NCI-H446 (cell line): Measurements from ENCODE around the gene NPR3.

ENCODE experiments used
- DNase-seq, 2 experiments: peaks; one replicate each; lab custom pipeline; 2025; lab: John Stamatoyannopoulos, UW

Gene NPR3

GRCh38 chr5:32712481-32713360, 1.6 kb downstream of the NPR3 start:
- no peak for DNase-seq

DNA sequence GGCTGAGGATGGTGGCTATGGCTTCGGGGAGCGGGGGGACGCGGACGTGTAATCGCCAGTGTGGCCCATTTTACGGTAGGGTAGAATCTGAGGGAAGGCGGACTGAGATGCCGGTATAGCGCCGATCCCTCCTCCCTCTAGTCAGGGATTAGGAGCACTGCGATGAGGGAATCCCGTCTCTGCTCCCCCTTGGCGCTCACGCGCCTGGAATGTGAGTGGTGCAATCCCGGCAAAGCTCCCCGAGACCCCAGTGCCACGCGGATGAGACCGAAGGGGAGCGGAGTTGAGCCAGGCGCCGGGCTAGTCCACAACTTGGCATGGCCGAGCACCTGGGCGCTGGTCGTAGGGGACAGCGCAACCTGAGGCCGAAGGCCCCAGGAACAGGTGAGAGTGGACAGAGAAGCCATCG, 2.2 kb downstream of the NPR3 start:
- DNase-seq = no peak

DNA sequence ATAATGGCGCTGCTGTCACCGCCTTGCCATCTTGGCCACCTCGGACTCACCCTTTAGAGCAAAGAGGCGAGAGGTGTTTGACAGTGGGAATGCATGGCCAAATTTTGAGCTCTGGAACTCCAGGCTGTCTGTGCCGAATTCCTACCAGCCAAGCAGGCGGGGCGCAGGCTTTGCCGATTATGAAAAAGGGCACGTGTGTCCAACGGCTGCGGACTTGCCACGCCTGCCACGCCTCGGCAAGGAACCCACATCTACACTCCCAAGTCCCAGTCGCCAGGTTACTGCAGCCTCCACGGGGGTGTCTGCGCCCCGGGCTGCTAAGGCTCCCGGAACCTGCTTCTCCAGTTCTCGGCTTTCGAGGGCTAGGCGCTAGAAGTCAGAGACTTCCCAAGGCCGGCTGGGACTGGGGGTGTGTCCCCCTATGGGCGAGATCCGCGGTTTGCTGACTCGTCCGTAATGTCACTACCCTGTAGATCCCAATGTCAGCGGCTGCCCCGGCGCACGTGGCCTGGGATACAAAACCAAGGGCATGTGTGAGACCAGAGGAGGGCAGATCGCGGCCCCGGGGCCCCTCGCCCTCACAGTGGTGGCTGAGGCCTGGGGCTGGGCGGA, 2.8 kb downstream of the NPR3 start:
- DNase-seq = no peak

DNA sequence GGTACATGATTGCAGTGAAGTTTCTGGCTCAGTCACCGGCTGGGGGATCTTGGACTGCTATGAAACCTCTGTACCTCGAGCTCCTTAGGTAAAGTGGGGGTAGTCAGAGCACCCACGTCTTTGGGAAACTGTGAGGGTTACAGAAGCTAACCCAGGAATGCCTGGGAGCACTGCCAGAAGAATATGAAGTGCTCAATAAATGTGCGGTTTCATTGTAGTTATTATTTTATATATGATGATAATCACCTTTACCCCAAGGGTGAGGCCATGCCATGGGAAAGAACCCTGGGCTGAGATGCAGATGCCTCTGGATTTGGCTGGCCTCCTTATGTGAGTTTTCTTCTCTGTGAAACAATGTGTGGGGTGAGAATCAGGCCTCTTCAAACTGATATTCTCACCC, 3.7 kb downstream of the NPR3 start:
- no peak for DNase-seq

GRCh38 chr5:32720300-32720699, 9.2 kb downstream of the NPR3 start:
- no peak for DNase-seq

DNA sequence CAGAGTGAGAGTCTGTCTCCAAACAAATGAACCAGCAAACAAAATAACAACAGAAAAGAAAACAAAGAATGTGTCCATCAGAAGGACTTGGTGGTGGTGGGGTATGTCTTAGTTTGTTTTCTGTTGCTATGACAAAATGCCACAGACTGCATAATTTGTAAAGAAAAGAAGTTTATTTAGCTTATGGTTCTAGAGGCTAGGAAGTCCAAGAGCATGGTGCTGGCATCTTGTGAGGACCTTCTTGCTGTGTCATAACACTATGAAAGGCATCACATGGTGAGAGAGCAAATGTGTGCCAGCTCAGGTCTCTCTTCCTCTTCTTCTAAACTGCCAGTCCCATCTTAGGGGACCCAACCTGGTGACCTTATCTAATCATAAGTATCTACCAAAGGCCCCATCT, 10.5 kb downstream of the NPR3 start:
- DNase-seq = no peak

- no peak for DNase-seq
Measured at GRCh38 chr5:32722957-32723356, 11.8 kb downstream of the NPR3 start.

DNA sequence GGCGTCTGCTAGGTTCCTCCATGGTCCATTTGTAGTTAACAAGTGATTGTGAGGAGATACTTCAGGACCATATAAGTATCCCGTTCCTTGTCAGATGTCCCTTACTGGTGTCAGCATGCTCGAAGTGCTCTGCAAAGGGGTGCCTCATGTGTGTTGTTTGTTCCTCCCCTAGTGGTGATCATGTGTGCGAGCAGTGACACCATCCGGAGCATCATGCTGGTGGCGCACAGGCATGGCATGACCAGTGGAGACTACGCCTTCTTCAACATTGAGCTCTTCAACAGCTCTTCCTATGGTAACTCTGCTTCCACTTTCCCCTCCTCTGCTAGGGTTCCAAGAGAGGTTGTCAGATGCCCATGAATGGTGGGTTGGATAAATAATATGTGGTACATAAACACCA, 13.4 kb downstream of the NPR3 start:
- no peak for DNase-seq

GRCh38 chr5:32726086-32726557, 15.0 kb downstream of the NPR3 start:
- DNase-seq = no peak

GRCh38 chr5:32729651-32730050, 18.5 kb downstream of the NPR3 start:
- DNase-seq = no peak

DNA sequence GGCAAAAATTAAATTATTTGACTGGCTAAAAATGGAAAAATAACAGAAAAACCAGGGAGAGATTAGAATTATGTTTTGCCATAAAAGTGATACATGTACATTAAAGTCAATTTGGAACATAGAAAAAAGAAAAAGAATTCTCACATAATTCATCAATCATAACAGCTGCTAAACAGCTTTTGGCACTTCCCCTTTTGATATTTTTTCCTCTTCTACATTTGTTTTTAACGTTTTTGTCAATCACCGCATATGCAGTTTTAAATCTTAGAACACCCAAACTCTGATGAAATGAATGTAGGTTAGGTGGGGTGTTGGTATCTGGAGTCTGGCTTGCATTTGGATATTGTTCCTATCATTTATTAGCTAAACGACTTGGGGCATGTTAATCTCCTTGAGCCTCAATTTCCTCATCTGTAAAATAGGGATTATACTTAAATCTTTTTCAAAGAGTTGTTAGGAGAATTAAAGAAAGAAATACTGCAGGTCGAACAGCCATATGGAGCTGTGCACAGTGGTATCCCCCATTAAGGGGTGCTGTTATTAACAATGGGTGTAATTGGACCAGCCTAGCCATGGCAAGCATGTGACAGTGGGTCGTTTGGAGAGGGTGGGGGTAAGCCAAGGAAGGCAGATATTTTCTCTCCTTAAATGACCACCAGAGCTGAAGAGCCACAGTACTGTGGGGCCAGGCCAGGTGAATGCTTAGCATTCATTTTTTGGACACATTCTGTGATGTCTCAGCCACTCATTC, 22.6 kb downstream of the NPR3 start:
- no peak for DNase-seq

DNA sequence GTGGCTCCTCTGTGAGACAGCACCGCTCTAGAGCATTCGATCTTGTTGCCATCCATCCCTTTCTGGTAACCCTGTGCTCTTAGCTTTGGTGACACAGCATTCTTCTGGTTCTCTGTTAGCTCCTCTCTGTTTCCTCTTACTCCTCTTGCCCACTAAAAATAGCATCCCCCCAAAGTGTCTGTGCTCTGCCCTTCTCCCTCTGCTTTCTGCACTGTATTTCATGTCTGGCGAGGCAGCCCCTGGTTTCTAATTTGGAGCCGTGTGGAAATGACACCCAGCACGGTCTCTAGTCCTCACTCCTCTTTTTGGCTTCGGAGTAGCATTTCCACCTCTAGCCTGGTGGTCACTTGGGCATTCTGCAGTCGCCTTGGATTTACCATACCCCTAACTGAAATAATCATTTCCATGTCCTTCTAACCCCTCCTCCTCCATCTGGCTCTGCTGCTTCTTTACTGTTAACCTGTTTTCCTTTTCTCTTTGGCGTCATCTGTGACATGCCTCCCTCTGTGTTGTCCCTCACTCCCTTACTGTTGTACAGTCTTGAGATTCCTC, 23.8 kb downstream of the NPR3 start:
- no peak for DNase-seq

- DNase-seq = no peak
Measured at GRCh38 chr5:32735512-32735911, 24.4 kb downstream of the NPR3 start.

- DNase-seq = no peak
Measured at GRCh38 chr5:32736842-32737241, 25.7 kb downstream of the NPR3 start.

DNA sequence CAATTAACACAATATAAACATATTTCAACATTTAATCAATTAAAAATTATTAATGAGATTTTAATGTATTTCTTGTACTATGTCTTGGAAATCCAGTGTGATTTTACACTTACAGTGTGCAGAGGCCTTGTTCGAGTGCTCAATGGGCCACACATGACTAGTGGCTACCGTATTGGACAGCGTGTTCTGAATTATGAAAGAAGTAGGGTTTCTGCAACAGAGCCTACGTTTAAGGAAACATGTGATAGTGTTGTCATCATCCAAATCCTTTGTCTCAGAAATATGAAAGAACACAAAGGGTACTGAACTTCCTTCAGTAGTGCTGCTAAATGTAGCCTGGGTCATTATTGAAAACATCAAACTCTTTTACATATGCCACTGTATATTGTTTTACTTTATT, 29.5 kb downstream of the NPR3 start:
- no peak for DNase-seq

DNA sequence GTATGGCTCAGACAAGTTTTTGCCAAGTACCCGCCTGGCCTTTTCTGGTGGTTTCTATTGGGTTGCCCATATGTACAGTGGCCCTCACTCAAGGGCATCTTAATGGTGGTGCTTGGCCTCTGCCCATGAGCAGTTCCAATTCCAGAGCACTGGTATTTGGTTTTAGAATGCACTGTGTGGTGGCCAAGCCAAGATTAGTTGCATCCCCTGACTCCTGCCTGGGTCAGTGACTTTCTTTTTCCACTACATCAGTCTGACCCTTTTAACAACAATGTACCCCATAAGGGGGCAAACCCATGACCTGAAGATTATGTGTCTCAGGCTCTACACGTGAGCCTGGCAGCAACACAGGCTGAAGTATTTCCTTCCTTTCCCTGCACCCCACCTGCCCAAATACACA, 34.2 kb downstream of the NPR3 start:
- no peak for DNase-seq

- DNase-seq = no peak
Measured at GRCh38 chr5:32752411-32752810, 41.3 kb downstream of the NPR3 start.

- no peak for DNase-seq
Measured at GRCh38 chr5:32753051-32753450, 41.9 kb downstream of the NPR3 start.

GRCh38 chr5:32753765-32754164, 42.6 kb downstream of the NPR3 start:
- DNase-seq = no peak

- no peak for DNase-seq
Measured at GRCh38 chr5:32754284-32754683, 43.2 kb downstream of the NPR3 start.

DNA sequence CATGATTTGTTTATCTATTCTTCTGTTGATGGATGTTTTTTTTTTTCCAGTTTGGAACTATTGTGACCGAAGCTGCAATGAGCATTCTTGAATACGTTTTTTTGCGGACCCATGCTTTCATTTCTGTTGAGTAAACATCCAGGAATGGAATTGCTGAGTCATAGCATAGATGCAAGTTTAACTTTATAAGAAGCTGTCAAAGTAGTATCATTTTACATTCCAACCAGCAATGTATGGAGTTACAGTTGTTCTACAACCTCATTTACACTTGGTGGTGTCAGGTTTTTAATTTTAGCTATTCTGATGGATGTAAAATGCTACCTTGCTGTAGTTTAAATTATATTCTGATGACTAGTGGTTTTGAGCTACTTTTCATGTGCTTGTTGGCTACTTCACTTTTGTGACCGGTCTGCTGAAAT, 49.0 kb downstream of the NPR3 start:
- DNase-seq = no peak

GRCh38 chr5:32765266-32765665, 54.1 kb downstream of the NPR3 start:
- no peak for DNase-seq
